ENCODE results near the gene CCDC126.

The CCDC126 gene

GRCh38 chr7:23691320-23691719 lies 94.1 kb downstream of the CCDC126 start:
- Histone ChIP-seq H3K4me3 (ENCODE audit: low read depth, low read length) (no peak overlapping the region), H3K27ac (ENCODE audit: extremely low read depth, low read depth, low read length) (no peak overlapping the region), H3K9me3 (ENCODE audit: control insufficient read depth, insufficient read depth, low read depth, low read length) (no peaks in the 10 kb centered on the region), H3K36me3 (ENCODE audit: control insufficient read depth in 2 of 2, insufficient read depth in 1 of 2, low read length in 2 of 2) (peaks cover 38 to 60% of the 10 kb centered on the region in 2 experiments), H3K4me1 (ENCODE audit: control insufficient read depth, insufficient read depth, low read length) (no peaks in the 10 kb centered on the region)
- ChIA-PET CTCF (no interaction called here), POLR2A (no interaction called here)
- TF ChIP-seq GLI2 (tag by site-specific recombination; IDR thresholded peaks at IDR 0.05; ENCODE audit: borderline replicate concordance, low read depth): no peak
- TF ChIP-seq ZNF843 (tag by site-specific recombination; IDR thresholded peaks at IDR 0.05): no peak
- no peak for TF ChIP-seq KLF8 (tag by site-specific recombination; IDR thresholded peaks at IDR 0.05)
- TF ChIP-seq ZNF311 (tag by site-specific recombination; IDR thresholded peaks at IDR 0.05; ENCODE audit: borderline replicate concordance): no peak
- no peak for TF ChIP-seq WT1 (tag by site-specific recombination; IDR thresholded peaks at IDR 0.05)
- TF ChIP-seq ZBTB20 (tag by site-specific recombination; IDR thresholded peaks at IDR 0.05): no peak
- no peak for TF ChIP-seq MYNN (tag by site-specific recombination; IDR thresholded peaks at IDR 0.05; ENCODE audit: borderline replicate concordance)
- TF ChIP-seq, protein P1, sequence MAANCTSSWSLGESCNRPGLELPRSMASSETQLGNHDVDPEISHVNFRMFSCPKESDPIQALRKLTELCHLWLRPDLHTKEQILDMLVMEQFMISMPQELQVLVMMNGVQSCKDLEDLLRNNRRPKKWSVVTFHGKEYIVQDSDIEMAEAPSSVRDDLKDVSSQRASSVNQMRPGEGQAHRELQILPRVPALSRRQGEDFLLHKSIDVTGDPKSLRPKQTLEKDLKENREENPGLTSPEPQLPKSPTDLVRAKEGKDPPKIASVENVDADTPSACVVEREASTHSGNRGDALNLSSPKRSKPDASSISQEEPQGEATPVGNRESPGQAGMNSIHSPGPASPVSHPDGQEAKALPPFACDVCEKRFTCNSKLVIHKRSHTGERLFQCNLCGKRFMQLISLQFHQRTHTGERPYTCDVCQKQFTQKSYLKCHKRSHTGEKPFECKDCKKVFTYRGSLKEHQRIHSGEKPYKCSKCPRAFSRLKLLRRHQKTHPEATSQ (tag by site-specific recombination; IDR thresholded peaks at IDR 0.05): no peak
- no peak for TF ChIP-seq ZBTB48 (tag by site-specific recombination; IDR thresholded peaks at IDR 0.05)
- TF ChIP-seq BCL11A (tag by site-specific recombination; IDR thresholded peaks at IDR 0.05; ENCODE audit: low read depth): no peak
- TF ChIP-seq, protein P2, sequence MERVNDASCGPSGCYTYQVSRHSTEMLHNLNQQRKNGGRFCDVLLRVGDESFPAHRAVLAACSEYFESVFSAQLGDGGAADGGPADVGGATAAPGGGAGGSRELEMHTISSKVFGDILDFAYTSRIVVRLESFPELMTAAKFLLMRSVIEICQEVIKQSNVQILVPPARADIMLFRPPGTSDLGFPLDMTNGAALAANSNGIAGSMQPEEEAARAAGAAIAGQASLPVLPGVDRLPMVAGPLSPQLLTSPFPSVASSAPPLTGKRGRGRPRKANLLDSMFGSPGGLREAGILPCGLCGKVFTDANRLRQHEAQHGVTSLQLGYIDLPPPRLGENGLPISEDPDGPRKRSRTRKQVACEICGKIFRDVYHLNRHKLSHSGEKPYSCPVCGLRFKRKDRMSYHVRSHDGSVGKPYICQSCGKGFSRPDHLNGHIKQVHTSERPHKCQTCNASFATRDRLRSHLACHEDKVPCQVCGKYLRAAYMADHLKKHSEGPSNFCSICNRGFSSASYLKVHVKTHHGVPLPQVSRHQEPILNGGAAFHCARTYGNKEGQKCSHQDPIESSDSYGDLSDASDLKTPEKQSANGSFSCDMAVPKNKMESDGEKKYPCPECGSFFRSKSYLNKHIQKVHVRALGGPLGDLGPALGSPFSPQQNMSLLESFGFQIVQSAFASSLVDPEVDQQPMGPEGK (tag by site-specific recombination; IDR thresholded peaks at IDR 0.05): no peak
- TF ChIP-seq ZFP3 (tag by site-specific recombination; IDR thresholded peaks at IDR 0.05; ENCODE audit: low read depth): no peak
- TF ChIP-seq, protein P3, sequence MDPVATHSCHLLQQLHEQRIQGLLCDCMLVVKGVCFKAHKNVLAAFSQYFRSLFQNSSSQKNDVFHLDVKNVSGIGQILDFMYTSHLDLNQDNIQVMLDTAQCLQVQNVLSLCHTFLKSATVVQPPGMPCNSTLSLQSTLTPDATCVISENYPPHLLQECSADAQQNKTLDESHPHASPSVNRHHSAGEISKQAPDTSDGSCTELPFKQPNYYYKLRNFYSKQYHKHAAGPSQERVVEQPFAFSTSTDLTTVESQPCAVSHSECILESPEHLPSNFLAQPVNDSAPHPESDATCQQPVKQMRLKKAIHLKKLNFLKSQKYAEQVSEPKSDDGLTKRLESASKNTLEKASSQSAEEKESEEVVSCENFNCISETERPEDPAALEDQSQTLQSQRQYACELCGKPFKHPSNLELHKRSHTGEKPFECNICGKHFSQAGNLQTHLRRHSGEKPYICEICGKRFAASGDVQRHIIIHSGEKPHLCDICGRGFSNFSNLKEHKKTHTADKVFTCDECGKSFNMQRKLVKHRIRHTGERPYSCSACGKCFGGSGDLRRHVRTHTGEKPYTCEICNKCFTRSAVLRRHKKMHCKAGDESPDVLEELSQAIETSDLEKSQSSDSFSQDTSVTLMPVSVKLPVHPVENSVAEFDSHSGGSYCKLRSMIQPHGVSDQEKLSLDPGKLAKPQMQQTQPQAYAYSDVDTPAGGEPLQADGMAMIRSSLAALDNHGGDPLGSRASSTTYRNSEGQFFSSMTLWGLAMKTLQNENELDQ (tag by site-specific recombination; IDR thresholded peaks at IDR 0.05; ENCODE audit: low read depth): no peak
- TF ChIP-seq ZNF585B (tag by site-specific recombination; IDR thresholded peaks at IDR 0.05): no peak
- TF ChIP-seq, protein P4, sequence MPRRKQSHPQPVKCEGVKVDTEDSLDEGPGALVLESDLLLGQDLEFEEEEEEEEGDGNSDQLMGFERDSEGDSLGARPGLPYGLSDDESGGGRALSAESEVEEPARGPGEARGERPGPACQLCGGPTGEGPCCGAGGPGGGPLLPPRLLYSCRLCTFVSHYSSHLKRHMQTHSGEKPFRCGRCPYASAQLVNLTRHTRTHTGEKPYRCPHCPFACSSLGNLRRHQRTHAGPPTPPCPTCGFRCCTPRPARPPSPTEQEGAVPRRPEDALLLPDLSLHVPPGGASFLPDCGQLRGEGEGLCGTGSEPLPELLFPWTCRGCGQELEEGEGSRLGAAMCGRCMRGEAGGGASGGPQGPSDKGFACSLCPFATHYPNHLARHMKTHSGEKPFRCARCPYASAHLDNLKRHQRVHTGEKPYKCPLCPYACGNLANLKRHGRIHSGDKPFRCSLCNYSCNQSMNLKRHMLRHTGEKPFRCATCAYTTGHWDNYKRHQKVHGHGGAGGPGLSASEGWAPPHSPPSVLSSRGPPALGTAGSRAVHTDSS (tag by site-specific recombination; IDR thresholded peaks at IDR 0.05): no peak
- TF ChIP-seq ZBTB17 (tag by site-specific recombination; IDR thresholded peaks at IDR 0.05): no peak

- ChIA-PET POLR2A (no interaction called here), CTCF (interaction anchor here (0.7 to 4.6 kb wide), 2 partner anchors 13 to 171 kb away, joined by 3 to 23 read pairs; partner anchors contain the start of gene FAM221A)
- H3K4me3 ChIP-seq (ENCODE audit: low read depth, low read length): no peak overlapping the region
- H3K36me3 ChIP-seq (ENCODE audit: control insufficient read depth in 2 of 2, insufficient read depth in 1 of 2, low read length in 2 of 2): peaks cover 35 to 55% of the 10 kb centered on the region in 2 experiments
- no peak overlapping the region for H3K27ac ChIP-seq (ENCODE audit: extremely low read depth, low read depth, low read length)
- H3K4me1 ChIP-seq (ENCODE audit: control insufficient read depth, insufficient read depth, low read length): no peaks in the 10 kb centered on the region
- H3K9me3 ChIP-seq (ENCODE audit: control insufficient read depth, insufficient read depth, low read depth, low read length): no peaks in the 10 kb centered on the region
- TF ChIP-seq PRDM10 (tag by site-specific recombination; IDR thresholded peaks at IDR 0.05): no peak
- TF ChIP-seq ZNF433 (tag by site-specific recombination; IDR thresholded peaks at IDR 0.05; ENCODE audit: low read depth): no peak
- TF ChIP-seq, protein P5, sequence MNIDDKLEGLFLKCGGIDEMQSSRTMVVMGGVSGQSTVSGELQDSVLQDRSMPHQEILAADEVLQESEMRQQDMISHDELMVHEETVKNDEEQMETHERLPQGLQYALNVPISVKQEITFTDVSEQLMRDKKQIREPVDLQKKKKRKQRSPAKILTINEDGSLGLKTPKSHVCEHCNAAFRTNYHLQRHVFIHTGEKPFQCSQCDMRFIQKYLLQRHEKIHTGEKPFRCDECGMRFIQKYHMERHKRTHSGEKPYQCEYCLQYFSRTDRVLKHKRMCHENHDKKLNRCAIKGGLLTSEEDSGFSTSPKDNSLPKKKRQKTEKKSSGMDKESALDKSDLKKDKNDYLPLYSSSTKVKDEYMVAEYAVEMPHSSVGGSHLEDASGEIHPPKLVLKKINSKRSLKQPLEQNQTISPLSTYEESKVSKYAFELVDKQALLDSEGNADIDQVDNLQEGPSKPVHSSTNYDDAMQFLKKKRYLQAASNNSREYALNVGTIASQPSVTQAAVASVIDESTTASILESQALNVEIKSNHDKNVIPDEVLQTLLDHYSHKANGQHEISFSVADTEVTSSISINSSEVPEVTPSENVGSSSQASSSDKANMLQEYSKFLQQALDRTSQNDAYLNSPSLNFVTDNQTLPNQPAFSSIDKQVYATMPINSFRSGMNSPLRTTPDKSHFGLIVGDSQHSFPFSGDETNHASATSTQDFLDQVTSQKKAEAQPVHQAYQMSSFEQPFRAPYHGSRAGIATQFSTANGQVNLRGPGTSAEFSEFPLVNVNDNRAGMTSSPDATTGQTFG (tag by site-specific recombination; IDR thresholded peaks at IDR 0.05; ENCODE audit: borderline replicate concordance): no peak
- TF ChIP-seq, protein P6, sequence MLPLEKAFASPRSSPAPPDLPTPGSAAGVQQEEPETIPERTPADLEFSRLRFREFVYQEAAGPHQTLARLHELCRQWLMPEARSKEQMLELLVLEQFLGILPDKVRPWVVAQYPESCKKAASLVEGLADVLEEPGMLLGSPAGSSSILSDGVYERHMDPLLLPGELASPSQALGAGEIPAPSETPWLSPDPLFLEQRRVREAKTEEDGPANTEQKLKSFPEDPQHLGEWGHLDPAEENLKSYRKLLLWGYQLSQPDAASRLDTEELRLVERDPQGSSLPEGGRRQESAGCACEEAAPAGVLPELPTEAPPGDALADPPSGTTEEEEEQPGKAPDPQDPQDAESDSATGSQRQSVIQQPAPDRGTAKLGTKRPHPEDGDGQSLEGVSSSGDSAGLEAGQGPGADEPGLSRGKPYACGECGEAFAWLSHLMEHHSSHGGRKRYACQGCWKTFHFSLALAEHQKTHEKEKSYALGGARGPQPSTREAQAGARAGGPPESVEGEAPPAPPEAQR (tag by site-specific recombination; IDR thresholded peaks at IDR 0.05): no peak
Measured at GRCh38 chr7:23693224-23693623, 96.0 kb downstream of the CCDC126 start.
